ENCODE measurements around the gene SMIM5. TPM values are rescaled to one million over a fixed set of nuclear protein-coding genes. Genes with fewer than 3 reads are reported as not detected.
"Not testable (repeated sequence)": the region's sequence is repeated elsewhere in the genome, so short reads cannot be mapped to it uniquely, and the experiment has no call there.

The SMIM5 gene
- total and polyA plus RNA-seq, 2 donors, result 3.6 to 4.0 TPM

- no peaks in the 10 kb centered on the region for H3K36me3 ChIP-seq (ENCODE audit: insufficient read depth)
- H3K4me3 ChIP-seq (ENCODE audit: low read depth, low read length), result no peak overlapping the region
- WGBS, result 84% methylated on average over 16 of the region's 16 CpGs
- peak overlapping the region; percentile 4 for H3K27ac ChIP-seq (ENCODE audit: low read depth)
- DNase-seq (ENCODE audit: extremely low spot score), result no peak
- H3K4me1 ChIP-seq (ENCODE audit: insufficient read depth), result peaks cover 4% of the 10 kb centered on the region
These were observed 2.5 kb downstream of the SMIM5 start for GRCh38 chr17:75635610-75636202.

- Histone ChIP-seq H3K36me3 (ENCODE audit: insufficient read depth) (no peaks in the 10 kb centered on the region), H3K4me1 (ENCODE audit: insufficient read depth) (peaks cover 4% of the 10 kb centered on the region), H3K4me3 (ENCODE audit: low read depth, low read length) (no peak overlapping the region), H3K27ac (ENCODE audit: low read depth) (no peak overlapping the region)
- DNase-seq (ENCODE audit: extremely low spot score), result no peak
- WGBS, result 91% methylated on average over 19 of the region's 19 CpGs
These were observed 3.3 kb downstream of the SMIM5 start for GRCh38 chr17:75636381-75637142.

- DNase-seq (ENCODE audit: extremely low spot score), result no peak
- 63% methylated on average over 13 of the region's 13 CpGs for WGBS
These were observed 3.9 kb downstream of the SMIM5 start for GRCh38 chr17:75637143-75637538.

GRCh38 chr17:75637551-75637950 is 4.3 kb downstream of the SMIM5 start:
- Histone ChIP-seq H3K4me1 (ENCODE audit: insufficient read depth) (peaks cover 4% of the 10 kb centered on the region), H3K27ac (ENCODE audit: low read depth) (no peak overlapping the region), H3K36me3 (ENCODE audit: insufficient read depth) (no peaks in the 10 kb centered on the region), H3K4me3 (ENCODE audit: low read depth, low read length) (no peak overlapping the region)
- WGBS, result 93% methylated on average over 7 of the region's 7 CpGs
- DNase-seq (ENCODE audit: extremely low spot score), result no peak

More at GRCh38 chr17:75637143-75637538, 3.9 kb downstream of the SMIM5 start:
- no peaks in the 10 kb centered on the region for H3K36me3 ChIP-seq (ENCODE audit: insufficient read depth)
- H3K27ac ChIP-seq (ENCODE audit: low read depth), result no peak overlapping the region
- peaks cover 4% of the 10 kb centered on the region for H3K4me1 ChIP-seq (ENCODE audit: insufficient read depth)
- no peak overlapping the region for H3K4me3 ChIP-seq (ENCODE audit: low read depth, low read length)

GRCh38 chr17:75638039-75638438 is 4.8 kb downstream of the SMIM5 start:
- H3K36me3 ChIP-seq (ENCODE audit: insufficient read depth); DNase-seq (ENCODE audit: extremely low spot score); H3K4me1 ChIP-seq (ENCODE audit: insufficient read depth); H3K4me3 ChIP-seq (ENCODE audit: low read depth, low read length); H3K27ac ChIP-seq (ENCODE audit: low read depth): not testable (repeated sequence)
- 96% methylated on average over 12 of the region's 12 CpGs for WGBS

- WGBS, result 93% methylated on average over 13 of the region's 13 CpGs
These were observed 5.7 kb downstream of the SMIM5 start for GRCh38 chr17:75638893-75639292.

GRCh38 chr17:75639327-75639726 is 6.1 kb downstream of the SMIM5 start:
- Histone ChIP-seq H3K4me1 (ENCODE audit: insufficient read depth) (peaks cover 1% of the 10 kb centered on the region), H3K36me3 (ENCODE audit: insufficient read depth) (no peaks in the 10 kb centered on the region), H3K4me3 (ENCODE audit: low read depth, low read length) (no peak overlapping the region), H3K27ac (ENCODE audit: low read depth) (no peak overlapping the region)
- 94% methylated on average over 3 of the region's 3 CpGs for WGBS
- DNase-seq (ENCODE audit: extremely low spot score), result no peak

More at GRCh38 chr17:75638893-75639292, 5.7 kb downstream of the SMIM5 start:
- DNase-seq (ENCODE audit: extremely low spot score), result no peak
- H3K36me3 ChIP-seq (ENCODE audit: insufficient read depth), result no peaks in the 10 kb centered on the region
- no peak overlapping the region for H3K27ac ChIP-seq (ENCODE audit: low read depth)
- peaks cover 4% of the 10 kb centered on the region for H3K4me1 ChIP-seq (ENCODE audit: insufficient read depth)
- no peak overlapping the region for H3K4me3 ChIP-seq (ENCODE audit: low read depth, low read length)

- Histone ChIP-seq H3K4me3 (ENCODE audit: low read depth, low read length) (no peak overlapping the region), H3K36me3 (ENCODE audit: insufficient read depth) (no peaks in the 10 kb centered on the region), H3K4me1 (ENCODE audit: insufficient read depth) (peaks cover 1% of the 10 kb centered on the region), H3K27ac (ENCODE audit: low read depth) (peak overlapping the region; percentile 23)
- DNase-seq (ENCODE audit: extremely low spot score), result peak; percentile 60
- WGBS, result 86% methylated on average over 30 of the region's 30 CpGs
These were observed 6.7 kb downstream of the SMIM5 start for GRCh38 chr17:75639771-75640555.

GRCh38 chr17:75640556-75641119 is 7.4 kb downstream of the SMIM5 start:
- WGBS, result 88% methylated on average over 13 of the region's 13 CpGs
- H3K4me1 ChIP-seq (ENCODE audit: insufficient read depth), result peaks cover 1% of the 10 kb centered on the region
- H3K36me3 ChIP-seq (ENCODE audit: insufficient read depth), result no peaks in the 10 kb centered on the region
- H3K4me3 ChIP-seq (ENCODE audit: low read depth, low read length), result no peak overlapping the region
- DNase-seq (ENCODE audit: extremely low spot score), result no peak
- H3K27ac ChIP-seq (ENCODE audit: low read depth), result peak overlapping the region; percentile 23

GRCh38 chr17:75641343-75641742 is 8.1 kb downstream of the SMIM5 start:
- Histone ChIP-seq H3K27ac (ENCODE audit: low read depth) (no peak overlapping the region), H3K36me3 (ENCODE audit: insufficient read depth) (no peaks in the 10 kb centered on the region), H3K4me3 (ENCODE audit: low read depth, low read length) (no peak overlapping the region), H3K4me1 (ENCODE audit: insufficient read depth) (peaks cover 1% of the 10 kb centered on the region)
- 90% methylated on average over 9 of the region's 9 CpGs for WGBS
- no peak for DNase-seq (ENCODE audit: extremely low spot score)

- no peak overlapping the region for H3K4me3 ChIP-seq (ENCODE audit: low read depth, low read length)
- WGBS, result 88% methylated on average over 7 of the region's 7 CpGs
- H3K36me3 ChIP-seq (ENCODE audit: insufficient read depth), result no peaks in the 10 kb centered on the region
These were observed 9.0 kb downstream of the SMIM5 start for GRCh38 chr17:75642182-75642783.

GRCh38 chr17:75642784-75643642 is 9.8 kb downstream of the SMIM5 start:
- no peak for DNase-seq (ENCODE audit: extremely low spot score)
- no peaks in the 10 kb centered on the region for H3K36me3 ChIP-seq (ENCODE audit: insufficient read depth)
- WGBS, result 81% methylated on average over 17 of the region's 17 CpGs
- H3K27ac ChIP-seq (ENCODE audit: low read depth), result peak overlapping the region; percentile 51
- no peaks in the 10 kb centered on the region for H3K4me1 ChIP-seq (ENCODE audit: insufficient read depth)
- H3K4me3 ChIP-seq (ENCODE audit: low read depth, low read length), result no peak overlapping the region

More at GRCh38 chr17:75642182-75642783, 9.0 kb downstream of the SMIM5 start:
- no peak for DNase-seq (ENCODE audit: extremely low spot score)
- Histone ChIP-seq H3K27ac (ENCODE audit: low read depth) (no peak overlapping the region), H3K4me1 (ENCODE audit: insufficient read depth) (no peaks in the 10 kb centered on the region)

All from urinary bladder (tissue), 4 donors.